NCI-H146 (cell line): ENCODE measurements around the gene RAD51B.
"Not testable (repeated sequence)": the region's sequence is repeated elsewhere in the genome, so short reads cannot be mapped to it uniquely, and the experiment has no call there.

Experiments used
- DNase-seq: peaks from one replicate; lab custom pipeline; 2025; lab: John Stamatoyannopoulos, UW

RAD51B gene

DNA sequence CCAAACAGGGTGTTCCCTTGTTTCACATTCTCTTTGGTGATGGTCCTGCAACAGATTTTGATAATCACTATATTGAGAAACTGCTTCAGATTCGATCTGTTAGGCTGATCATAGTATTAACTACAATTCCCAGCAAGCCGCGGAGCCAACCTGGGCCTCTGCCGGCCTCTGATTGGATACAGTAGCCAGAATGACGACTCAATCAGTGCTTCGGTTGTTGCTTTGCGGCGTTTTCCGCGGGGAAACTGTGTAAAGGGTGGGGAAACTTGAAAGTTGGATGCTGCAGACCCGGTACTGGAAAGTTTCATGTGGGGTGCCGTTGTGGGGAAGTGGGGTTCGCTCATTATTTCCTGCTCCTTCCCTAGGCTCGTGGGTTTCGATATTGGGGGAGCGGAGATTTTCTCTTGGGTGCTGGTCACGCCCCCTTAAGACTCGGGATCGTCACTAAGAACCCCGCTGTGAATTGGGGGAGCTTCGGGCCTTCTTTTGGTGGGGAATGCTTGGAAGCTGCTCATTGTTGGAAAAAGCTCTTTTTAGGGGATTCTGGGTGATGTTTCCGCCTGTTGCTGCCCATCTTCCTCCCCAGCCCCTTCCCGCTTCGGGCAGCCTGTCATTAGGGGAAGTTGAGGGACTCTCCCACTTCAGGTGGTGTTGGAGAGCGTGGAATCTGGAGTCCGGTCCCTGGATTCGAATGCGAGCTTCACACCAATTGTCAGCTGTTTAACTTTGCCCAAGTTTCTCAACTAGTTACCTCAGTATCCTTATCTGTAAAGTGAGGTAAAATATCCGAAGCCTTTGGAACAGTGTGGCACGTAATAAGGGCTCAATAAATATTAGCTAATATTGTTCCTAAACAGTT, at the start of gene RAD51B:
TSS of gene RAD51B (plus strand) at position 217 of the 859 bp plus-strand sequence.
- peak; percentile 70 for DNase-seq

DNA sequence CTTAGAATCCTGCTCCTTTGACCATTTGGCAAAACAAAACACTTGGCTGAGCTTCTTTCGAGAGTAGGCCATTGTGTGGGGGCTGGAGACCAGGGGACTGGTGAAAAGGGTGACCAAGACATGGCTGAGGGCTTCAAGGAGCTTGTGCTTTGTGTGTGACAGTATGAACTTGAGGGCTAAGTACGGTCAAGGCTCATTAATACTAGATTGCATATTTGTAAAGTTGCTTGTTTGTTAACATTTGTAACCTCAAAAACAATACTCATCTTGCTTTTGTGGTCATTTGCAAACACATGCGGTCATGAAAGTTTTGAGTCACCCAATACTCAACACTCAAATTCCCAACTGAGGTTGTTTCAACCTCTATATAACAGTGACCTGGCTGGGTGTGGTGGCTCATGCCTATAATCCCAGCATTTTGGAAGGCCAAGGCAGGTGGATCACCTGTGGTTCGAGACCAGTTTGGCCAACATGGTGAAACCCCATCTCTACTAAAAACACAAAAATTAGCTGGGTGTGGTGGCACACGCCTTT, 45.7 kb upstream of the RAD51B start:
- no peak for DNase-seq

DNA sequence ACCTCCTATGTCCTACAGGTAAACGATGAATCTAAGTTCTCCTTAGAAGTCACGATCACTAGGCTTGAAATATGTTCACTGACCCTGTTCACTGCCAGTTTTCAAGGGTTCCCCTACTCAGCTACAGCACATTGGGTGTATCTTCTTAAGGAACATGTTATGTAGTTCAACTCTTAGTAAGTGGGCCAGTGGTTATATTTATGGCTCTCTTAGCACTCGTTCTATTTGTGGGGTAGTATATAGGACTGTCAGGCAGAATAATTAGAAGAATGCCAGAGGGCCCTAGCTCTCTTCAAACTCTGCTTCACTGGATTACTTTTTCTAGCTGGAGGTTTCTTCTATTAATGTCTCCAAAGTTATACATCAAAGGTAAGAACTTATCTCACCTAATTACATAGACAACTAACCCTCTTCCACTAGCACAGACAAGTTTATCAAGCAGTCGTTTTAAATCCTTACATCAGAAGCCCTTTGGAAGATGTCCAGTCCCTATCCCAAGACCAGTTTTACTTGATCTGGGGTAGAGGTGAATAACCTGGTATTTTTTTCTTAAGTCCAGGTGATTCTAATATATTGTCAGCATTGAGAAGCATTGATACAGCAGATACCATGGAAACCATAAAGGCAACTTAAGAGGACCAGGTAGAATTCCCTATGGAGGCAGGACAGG, 42.8 kb upstream of the RAD51B start:
- no peak for DNase-seq

DNA sequence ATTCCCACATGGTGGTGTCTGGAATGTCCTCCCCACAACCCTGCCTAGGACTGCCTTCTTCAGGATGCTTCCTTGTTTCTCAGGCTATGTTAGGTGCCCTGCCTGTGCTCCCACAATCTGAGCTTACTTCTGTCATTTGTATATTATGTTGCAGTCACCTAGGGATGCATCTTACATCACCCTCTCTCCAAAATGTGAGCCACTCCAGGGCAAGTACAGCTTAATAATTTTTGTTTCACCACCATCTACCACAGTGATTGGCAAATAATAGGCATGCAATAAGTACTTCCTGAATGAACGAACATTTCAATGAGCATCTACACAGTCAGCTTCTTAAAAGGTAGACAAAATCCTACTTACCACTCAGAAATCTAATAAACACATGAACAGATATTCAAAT, 40.8 kb upstream of the RAD51B start:
- no peak for DNase-seq

DNA sequence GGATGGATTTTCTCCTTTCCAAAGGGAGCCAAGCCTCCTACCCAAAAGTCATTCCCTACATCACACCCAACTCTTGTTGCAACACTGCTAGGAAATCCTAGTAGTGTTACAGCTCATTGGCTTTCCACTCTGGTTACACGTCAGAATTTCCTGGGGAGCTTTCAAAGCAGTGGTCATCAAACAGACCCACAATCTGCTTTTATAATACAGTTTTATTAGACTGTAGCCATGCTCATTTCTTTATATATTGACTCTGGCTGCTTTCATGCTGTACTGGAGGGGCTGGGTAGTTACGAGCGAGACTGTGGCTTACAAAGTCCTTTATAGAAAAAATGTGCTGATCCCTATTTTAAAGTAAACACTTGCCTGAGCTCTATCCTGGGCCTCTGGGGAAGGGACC, 37.5 kb upstream of the RAD51B start:
- DNase-seq: no peak

DNA sequence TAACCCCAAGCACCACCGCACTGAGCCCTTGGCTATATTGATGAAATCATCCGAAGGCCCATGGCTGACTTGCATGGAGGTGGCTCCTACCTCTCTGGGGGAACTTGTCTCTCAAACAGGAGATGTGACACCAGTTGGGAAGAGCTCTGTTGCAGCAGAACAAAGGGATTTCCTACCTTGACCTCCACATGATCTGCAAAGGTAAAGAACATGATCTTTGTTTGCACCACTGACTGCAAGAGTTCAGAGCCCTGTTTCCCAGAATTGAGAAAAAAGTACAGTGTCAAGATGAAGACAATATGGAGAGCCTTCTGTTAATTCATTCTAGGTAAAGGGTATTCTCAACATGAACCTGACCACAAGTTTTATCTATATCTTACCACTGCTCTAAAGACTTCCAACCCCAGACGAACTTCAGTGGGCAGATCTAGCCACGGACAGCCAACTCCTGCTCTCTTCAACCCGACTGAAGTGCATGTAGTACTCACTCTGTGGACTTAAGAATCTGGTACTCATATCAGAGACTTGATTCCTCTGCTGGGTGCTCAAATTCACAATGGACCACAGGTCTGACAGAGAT, 35.2 kb upstream of the RAD51B start:
- no peak for DNase-seq

DNA sequence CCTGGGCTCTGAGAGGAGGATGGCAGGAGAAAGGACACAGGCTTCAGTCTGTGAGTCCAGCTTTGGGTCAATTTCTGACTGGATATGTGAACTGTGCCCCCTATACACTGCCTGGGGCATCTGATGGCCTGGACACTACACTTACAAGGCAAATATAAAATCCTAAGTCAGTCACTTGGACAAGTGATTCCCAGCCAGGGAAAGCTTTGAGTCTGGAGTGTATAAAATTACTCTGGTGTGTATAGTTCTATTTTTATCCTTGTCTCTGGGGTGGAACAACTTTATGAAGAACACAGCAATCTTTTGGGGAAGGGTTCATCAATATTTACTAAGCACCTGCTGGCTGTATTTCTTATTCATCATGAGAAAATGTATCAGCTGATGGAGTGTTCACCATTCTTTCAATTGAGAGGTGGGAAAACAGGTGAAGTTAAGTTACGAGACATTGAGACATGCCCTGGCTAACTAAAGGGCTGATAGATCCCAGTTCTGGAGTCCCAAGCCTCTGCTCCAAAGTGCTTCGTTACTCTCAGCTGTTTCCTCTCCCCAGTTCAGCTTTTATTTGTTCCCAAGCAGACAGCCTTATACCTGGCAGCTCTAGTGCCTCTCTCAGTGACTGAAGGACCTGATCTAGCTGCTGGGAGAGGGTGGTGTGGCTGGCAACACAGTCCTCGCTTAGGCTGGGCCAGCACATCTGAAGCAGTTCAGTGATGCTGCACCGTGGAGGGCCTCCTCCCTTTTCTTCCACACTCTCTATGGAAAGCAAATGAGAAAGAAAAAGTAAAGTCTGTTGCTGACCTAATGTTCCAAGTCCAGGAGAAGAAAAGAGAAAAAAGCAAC, 34.1 kb upstream of the RAD51B start:
- no peak for DNase-seq

DNA sequence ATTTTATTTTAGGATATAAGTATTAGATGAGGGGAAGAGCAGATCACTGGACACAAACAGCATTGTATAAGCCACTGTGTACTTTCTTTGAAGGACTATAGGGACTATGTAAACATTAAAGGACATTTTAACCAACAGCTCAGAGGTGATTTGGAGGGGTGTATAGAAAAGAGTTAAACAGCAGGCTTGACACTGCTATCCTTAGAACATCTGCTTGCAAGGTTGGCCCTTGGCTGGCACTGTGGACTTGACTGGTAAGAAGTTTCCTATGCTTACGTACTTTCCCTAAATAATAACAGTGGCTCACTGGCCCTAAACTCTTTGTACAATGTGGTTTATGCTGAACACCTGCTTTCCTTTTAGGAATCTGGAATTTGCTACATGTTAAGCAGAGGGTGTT, 31.9 kb upstream of the RAD51B start:
- DNase-seq: no peak

DNA sequence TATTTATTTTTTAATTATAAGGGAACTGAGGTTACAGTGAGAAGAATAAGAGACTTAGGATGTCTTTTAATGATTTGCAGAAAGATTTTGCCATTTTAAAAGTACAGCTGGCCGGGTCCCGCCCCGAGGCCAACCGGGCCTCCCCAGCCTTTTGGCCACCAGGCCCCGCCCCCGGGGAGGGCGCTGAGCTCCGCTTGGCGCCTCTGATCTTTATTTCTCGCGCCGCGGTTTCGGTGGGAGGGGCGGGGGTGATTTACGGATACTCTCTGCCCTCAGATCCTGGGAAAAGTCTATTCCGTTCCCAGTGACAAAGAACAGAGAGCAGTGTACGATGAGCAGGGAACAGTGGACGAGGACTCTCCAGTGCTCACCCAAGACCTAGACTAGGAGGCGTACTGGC, 20.8 kb upstream of the RAD51B start:
- no peak for DNase-seq

DNA sequence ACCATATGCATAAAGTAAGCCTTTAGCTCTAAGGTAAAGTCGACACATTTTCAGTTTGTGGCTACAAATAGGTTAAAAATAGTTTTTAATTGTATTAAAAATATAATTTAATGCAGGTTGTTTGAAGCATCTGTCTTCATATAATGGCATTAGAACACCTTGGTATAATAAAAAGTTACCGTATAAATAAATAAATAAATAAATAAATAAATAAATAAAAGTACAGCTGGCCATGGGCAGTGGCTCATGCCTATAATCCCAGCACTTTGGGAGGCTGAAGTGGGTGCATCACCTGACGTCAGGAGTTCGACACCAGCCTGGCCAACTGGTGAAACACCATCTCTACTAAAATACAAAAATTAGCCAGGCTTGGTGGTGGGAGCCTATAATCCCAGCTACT, 18.8 kb upstream of the RAD51B start:
- DNase-seq: no peak

DNA sequence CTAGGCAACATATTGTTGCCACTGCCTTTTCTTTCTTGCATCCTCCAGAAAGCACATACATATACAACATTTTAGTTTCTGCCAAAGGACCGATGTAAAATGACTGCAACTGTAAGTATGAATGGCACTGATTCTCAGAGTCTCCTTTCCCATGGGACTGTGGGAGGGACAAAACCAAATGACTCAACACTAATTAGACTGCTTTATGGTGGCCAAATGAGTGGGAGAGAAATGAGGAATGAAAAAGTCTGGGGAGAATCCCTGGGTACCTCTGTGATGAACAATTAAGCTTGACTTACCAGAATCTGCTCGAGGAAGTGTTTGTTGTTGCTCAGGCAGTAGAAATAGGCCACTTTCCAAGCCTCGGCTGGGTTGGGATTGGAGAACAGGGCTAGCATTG, 13.3 kb upstream of the RAD51B start:
- DNase-seq: no peak

DNA sequence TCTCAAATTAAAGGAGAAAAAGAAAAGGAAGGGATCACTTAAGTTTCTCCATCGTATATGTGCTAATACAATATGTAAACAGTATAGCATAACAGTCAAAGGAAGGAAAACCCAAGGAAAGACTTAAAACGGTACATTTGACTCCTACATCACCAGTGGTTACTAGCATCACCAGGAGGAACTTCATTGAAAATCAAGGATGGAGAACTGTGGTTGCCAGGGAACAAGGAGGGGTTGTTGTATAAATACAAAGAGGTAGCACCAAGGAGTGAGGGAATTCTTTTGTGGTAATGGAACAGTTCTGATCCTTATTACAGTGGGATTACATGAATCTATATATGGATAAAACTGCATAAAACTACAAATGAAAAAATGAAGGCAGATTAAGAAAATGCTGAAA, 4.8 kb upstream of the RAD51B start:
- no peak for DNase-seq

DNA sequence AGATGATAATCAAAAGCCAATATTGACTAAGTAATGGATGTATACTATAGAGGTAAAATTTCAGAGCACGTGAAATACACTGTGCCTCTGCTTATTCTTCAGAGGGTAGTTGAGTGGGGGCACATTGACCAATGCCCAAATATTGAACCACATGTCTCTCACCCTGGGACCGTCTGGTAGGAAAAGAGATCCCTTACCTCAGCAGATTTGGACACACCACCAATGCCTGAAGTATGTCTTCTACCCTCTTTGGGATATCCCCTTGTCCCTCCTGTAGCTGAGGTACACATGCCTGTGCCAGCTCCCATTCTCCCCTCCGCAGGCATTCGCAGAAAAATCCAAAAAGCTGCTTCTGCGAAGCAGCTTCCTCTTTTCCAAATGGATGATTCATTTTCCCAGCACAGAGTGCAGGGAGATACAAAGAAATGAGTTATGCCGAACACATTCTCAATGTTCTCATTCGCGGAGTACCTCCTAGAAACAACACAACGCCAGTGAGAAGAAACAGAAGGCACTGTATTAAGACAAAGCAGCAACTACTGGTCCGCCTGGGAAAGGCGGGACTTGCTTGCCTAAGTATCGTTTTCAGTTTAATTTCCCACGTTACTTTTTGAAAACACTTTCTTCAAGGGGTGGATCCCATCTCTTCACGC, 3.9 kb upstream of the RAD51B start:
- DNase-seq: peak; percentile 17

DNA sequence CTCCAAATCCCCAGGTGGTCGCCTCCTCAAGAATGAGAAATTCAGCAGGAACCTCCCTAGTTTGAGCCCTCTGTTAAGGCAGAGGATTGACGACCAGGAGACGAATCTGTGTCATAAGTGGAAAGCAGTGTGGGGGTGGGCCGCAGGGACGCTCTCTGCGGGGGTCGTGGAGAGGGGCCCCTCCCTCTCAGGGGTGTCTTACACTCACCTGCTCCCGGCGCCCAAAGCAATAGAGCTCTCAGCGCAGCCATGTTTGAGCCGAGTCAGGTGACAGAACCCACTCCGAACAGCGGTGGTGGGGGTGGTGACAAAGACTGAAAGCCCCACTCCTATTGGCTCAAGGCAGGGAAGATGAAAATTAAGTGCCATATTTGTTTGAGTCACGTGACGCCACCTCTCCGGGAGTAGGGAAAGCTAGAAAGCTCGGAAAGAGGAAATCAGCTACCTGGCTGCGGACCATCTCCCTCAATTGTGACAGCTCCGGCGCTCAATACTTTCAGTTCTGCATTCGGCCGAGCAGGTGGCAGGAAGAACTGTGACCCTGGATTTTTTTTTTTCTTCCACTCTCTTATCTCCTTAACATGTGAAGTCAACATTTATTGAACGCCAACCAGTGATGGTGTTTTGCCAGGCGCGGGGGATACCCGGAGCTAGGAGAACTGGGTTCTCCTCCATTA, 3.1 kb upstream of the RAD51B start, which contains the start of gene ZFYVE26:
TSS of gene ZFYVE26 (minus strand) at position 265 of the 677 bp plus-strand sequence. CDS start 627 bp downstream, outside the sequence.
- peak; percentile 96 for DNase-seq

DNA sequence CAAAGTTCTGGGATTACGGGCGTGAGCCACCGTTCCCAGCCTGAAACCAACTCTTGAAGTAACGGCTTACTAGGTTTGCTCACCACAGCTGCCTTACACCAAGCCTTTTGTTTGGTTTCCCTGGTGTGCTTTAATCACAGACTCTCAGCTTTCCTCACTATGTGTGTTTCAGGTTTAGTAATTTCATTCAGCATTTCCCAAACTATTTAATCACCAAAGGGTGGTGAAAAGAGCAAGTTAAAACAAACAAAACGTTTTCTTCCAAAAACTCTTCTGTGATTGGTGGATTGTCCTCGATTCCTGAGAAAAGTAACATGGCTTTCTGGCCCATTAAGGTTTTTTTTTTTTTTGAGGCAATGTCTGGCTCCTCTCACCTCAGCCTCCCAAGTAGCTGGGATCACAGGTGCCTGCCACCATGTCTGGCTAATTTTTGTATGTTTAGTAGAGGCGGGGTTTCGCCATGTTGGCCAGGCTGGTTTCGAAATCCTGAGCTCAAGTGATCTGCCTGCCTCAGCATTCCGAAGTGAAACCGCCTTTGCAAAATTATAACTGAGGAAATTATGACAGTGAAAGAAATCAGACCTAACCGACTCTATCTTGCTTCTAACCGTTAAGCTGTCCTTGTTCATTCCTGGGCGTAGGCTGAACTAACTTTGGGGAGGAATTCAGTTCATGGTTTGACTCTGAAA, 1.7 kb upstream of the RAD51B start:
- DNase-seq: no peak

DNA sequence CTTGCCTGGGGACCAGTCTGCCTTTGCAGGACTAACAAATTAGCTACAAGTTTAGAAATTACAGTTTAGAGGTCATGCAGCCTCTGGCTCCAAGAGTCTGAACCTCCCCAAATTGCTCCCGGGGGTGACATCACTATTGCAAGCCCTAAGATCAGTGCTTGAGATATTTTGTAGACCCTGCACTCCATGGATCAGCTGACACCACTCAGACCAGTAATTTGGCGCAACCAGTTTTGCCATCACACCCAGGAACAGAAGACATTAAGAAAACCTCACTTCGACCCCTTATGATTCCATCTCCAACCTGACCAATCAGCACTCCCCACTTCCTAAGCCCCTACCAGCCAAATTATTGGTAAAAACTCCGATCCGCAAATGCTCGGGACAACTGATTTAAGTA, 1.1 kb upstream of the RAD51B start:
- DNase-seq: not testable (repeated sequence)

DNA sequence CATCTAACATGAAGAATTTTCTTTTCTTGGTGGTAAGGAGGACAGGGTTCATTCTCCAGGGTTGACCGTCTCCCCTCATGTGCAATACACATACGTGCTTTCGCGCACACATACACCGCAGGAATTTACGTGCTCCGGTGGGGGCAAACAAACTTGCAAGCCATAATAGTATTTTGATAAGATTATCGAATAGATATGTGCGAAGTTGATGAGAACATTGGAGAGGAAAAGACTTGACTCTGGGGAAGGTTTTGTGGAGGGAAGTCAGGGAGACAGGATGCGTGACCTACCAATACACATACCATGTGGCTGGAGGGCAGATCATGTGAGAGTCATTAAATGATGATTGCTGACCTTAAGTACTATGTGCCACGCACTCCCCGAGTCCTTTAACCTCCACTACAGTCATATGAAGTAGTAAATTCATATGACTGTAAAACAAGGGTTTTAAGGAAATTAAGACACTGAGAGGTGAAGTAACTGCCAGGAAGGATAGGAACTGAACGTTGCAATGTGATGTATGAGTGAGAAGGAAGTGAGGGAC, 921 bp downstream of the RAD51B start:
- DNase-seq: peak; percentile 15

DNA sequence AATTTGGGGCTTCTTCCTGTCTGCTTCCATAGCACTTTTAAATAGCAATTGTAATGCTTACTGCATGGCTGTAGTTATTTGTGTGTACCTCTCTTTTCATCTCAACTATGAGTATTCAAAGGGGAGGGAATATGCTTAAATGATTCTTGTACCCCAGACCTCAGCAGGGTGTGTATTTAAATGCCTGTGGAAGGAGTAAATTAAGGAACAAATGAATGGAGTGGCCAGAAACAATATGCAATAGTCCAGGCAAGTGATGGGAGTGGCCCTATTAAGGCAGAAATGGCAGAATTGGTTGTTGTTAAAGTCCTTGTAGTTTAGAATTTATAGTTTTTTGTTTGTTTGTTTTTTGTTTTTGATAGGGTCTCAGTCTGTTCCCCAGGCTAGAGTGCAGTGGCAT, 1.5 kb downstream of the RAD51B start:
- DNase-seq: no peak

DNA sequence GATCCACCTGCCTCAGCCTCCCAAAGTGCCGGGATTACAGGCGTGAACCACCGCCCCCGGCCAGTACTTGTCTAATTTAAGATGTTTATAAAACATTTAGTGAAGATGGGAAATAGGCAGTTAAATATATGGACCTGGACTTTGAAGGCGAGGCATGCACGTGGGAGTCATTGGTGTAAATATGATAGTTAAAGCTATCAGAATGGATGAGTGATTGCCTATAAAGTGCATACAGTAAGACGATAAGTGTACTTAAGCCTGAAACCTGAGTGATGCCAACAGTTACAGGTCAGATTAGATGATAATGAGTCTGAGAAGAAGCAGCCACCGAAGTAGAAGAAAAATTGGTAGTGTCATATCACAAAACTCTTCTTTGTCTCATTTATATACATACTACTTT, 11.5 kb downstream of the RAD51B start:
- DNase-seq: no peak

DNA sequence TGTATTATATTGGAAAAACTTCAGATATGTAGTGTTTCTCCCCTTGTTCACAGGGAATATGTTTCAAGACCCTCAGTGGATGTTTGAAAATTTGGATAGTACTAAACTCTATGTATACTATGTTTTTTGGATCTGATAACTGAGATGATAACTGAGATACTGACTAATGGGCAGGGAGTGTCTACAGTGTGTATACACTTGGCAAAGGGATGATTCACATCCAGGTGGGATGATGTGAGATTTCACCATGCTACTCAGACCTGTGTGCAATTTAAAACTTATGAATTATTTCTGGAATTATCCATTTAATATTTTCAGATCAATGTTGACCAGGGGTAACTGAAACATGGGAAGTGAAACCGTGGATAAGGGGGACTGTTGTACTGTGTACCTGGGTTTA, 13.8 kb downstream of the RAD51B start:
- no peak for DNase-seq
